ENCODE data around the gene ZDHHC22. TPM values are rescaled to one million over a fixed set of nuclear protein-coding genes. Genes with fewer than 3 reads are reported as not detected.

Gene ZDHHC22
- total and polyA plus RNA-seq, 7 donors: 0.01 to 0.04 TPM; not detected in 5

DNA sequence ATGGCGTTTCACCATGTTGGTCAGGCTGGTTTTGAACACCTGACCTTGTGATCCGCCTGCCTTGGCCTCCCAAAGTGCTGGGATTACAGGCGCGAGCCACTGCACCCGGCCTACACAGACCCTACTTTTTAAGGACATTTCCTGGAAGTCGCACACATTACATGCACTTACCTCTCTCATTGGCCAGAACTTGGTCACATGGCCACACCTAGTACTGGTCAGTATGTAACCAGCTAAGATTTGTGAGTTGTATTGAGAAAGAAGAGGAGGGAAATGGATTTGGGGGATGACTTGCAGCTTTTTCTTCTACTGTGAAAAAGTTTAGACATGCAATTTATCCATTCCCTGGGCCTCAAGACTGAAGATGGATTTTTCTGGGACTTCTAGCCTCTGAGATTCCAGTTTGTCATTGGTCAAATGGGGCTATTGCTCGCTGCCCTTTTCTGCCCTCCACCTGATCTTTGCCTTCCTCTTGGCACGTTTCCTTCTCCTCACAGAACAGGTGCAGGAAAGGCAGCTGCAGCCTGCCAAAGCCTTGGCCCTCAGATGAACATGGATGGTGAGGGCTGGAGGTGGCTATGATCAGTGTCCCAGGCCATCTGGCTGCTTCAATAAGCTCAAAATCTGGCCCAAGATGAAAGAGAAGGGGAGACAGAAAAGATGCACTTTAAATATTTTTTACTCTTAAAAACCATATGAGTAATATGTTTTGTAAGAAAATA lies 7.1 kb upstream of the ZDHHC22 start:
- Histone ChIP-seq H3K4me1 (no peaks in the 10 kb centered on the region), H3K9me3 (no peaks in the 10 kb centered on the region), H3K27me3 (ENCODE audit: insufficient read depth in 3 of 3, low read length in 2 of 3) (peaks cover 0 to 40% (median 3%) of the 10 kb centered on the region in 3 donors), H3K27ac (no peak overlapping the region), H3K36me3 (ENCODE audit: insufficient read depth in 1 of 2, low read depth in 1 of 2) (no peaks in the 10 kb centered on the region), H3K4me3 (no peak overlapping the region)
- ATAC-seq: no peak
- DNase-seq: no peak
- TF ChIP-seq, protein P1, sequence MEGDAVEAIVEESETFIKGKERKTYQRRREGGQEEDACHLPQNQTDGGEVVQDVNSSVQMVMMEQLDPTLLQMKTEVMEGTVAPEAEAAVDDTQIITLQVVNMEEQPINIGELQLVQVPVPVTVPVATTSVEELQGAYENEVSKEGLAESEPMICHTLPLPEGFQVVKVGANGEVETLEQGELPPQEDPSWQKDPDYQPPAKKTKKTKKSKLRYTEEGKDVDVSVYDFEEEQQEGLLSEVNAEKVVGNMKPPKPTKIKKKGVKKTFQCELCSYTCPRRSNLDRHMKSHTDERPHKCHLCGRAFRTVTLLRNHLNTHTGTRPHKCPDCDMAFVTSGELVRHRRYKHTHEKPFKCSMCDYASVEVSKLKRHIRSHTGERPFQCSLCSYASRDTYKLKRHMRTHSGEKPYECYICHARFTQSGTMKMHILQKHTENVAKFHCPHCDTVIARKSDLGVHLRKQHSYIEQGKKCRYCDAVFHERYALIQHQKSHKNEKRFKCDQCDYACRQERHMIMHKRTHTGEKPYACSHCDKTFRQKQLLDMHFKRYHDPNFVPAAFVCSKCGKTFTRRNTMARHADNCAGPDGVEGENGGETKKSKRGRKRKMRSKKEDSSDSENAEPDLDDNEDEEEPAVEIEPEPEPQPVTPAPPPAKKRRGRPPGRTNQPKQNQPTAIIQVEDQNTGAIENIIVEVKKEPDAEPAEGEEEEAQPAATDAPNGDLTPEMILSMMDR (IDR thresholded peaks at IDR 0.05): no peak
- intact Hi-C loops (cut with DNase I): loop anchor here in 1 of 2 donors (10.0 kb wide), 1 partner anchor 406 kb away; no protein-coding TSS in a partner anchor
- WGBS, 3 donors: 55 to 63% (median 55%) methylated on average over 8 of the region's 8 CpGs

DNA sequence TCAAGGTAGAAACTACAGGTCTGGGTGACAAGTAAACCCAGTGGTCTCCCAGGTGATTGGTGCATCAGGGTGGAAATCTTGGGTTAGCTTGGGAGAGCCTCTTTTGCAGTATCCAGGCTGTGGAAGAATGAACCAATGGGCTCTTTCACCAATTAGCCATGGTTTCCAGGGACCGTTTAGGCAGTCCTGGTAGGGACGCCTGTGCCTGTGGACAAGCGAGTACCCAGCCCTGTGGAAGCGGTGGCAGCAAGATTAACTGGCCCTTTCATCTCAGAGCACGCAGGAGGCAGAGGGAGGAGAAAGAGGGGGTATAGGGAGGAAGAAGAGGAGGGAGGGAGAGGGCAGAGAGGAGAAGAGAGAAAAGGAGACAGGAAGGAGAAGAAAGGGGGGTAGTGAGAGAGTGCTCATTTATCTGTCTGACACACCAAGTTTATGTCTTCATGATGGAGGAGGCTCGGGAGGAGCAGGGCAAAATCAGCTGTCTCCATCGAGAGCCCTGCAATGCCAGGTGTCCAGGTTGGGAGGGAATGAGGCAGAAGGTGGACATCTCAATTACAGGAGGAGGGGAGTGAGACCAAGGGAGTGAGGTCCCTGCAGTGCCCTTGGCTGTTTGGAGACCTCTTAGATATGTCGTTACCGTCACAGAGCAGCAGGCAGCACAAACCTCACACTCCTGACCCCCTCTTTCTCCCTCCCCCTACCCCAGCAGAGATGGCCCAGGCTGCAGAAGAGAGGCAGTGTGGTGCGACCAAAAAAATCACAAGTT lies 4.6 kb upstream of the ZDHHC22 start:
- TF ChIP-seq, protein P1 (IDR thresholded peaks at IDR 0.05): no peak
- Histone ChIP-seq H3K4me3 (no peak overlapping the region), H3K4me1 (peaks cover under 1% of the 10 kb centered on the region), H3K27me3 (ENCODE audit: insufficient read depth in 3 of 3, low read length in 2 of 3) (peaks cover 0 to 61% (median 3%) of the 10 kb centered on the region in 3 donors), H3K27ac (no peak overlapping the region), H3K36me3 (ENCODE audit: insufficient read depth in 1 of 2, low read depth in 1 of 2) (no peaks in the 10 kb centered on the region), H3K9me3 (no peaks in the 10 kb centered on the region)
- DNase-seq: no peak
- WGBS, 3 donors: 18 to 24% (median 19%) methylated on average over 9 to 10 of the region's 10 CpGs
- no peak for ATAC-seq
- intact Hi-C loops (cut with DNase I): loop anchor here in 1 of 2 donors (10.0 kb wide), 1 partner anchor 409 kb away; no protein-coding TSS in a partner anchor

DNA sequence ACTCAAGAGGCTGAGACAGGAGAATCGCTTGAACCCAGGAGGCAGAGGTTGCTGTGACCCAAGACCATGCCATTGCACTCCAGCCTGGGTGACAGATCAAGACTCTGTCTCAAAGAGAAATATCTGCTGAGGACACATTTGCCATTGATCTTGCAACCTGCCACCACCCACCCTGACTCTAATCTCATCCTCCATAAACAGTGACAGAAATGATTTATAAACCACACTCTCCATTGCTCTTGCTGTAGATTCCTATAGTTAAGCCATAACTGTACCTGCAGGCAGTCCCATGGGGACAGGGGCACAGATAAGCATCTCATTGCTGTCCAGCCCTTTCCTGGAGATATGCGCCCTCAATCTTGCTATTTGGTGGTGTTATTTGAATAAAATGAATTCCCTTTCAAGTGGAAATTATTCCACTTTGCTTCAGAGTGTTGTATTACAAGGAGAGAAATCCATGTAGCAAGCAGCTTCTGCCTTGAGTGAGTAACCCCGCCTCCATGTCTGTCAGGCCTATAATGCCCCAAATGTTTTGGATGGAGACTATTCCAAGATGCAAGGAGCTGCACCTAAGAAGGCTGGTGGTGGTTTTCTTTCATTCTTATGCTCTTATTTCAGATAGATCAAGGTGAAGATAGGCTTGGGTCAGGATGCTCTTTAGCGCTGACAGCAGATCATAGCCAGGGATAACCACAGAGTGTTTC lies 3.0 kb upstream of the ZDHHC22 start:
- peaks cover 0 to 77% (median 10%) of the 10 kb centered on the region in 3 donors for H3K27me3 ChIP-seq (ENCODE audit: insufficient read depth in 3 of 3, low read length in 2 of 3)
- intact Hi-C loops (cut with DNase I): loop anchor here in 1 of 2 donors (10.0 kb wide), 1 partner anchor 410 kb away; no protein-coding TSS in a partner anchor
- WGBS, 3 donors: 74 to 78% (median 75%) methylated on average over 4 of the region's 4 CpGs

DNA sequence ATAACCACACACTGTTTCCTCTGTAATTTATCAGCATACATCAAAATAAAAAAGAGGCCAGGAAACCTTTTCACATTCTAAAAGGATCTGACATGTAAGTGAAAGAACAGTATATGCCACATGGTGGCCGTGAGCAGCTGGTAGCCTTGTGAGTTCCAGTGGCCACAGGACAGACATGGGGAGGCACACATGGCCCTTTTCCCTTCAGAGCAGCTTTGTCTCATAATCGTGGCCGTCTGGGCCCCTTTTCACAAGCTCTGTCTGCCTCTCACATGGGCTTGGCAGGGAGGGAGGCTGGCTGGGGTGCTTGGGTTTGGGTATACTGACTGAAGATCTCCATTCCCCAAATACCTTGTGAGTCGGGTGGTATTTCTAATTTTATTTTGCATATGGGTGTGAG lies 1.5 kb upstream of the ZDHHC22 start:
- H3K27ac ChIP-seq: no peak overlapping the region
- DNase-seq (no peak), ATAC-seq (no peak)
- TF ChIP-seq, protein P1 (IDR thresholded peaks at IDR 0.05): no peak
- peaks cover 0 to 92% (median 20%) of the 10 kb centered on the region in 3 donors for H3K27me3 ChIP-seq (ENCODE audit: insufficient read depth in 3 of 3, low read length in 2 of 3)
- no peaks in the 10 kb centered on the region for H3K36me3 ChIP-seq (ENCODE audit: insufficient read depth in 1 of 2, low read depth in 1 of 2)
- H3K4me3 ChIP-seq: no peak overlapping the region
- peaks cover 13% of the 10 kb centered on the region for H3K4me1 ChIP-seq
- intact Hi-C loops (cut with DNase I): loop anchor here in 1 of 2 donors (10.0 kb wide), 1 partner anchor 412 kb away; no protein-coding TSS in a partner anchor
- WGBS, 3 donors: 18 to 31% (median 26%) methylated on average over 4 of the region's 4 CpGs
- H3K9me3 ChIP-seq: no peaks in the 10 kb centered on the region

More for the DNA sequence above, 3.0 kb upstream of the ZDHHC22 start:
- Histone ChIP-seq H3K27ac (no peak overlapping the region), H3K4me1 (peaks cover 13% of the 10 kb centered on the region), H3K4me3 (no peak overlapping the region), H3K9me3 (no peaks in the 10 kb centered on the region), H3K36me3 (ENCODE audit: insufficient read depth in 1 of 2, low read depth in 1 of 2) (no peaks in the 10 kb centered on the region)
- TF ChIP-seq, protein P1 (IDR thresholded peaks at IDR 0.05): no peak
- no peak for ATAC-seq
- DNase-seq: no peak

Data from psoas muscle (tissue), 8 donors.